HEK293 (cell line): ENCODE measurements around the gene FIG4.

Experiments used
- MYNN ChIP-seq: fragments of 450-650 bp; formaldehyde crosslinking; IDR thresholded peaks from 2 replicates; pipeline ENCODE4 v1.5.1; 2016; ENCODE audit warnings: missing biosample characterization, missing genetic modification characterization, borderline replicate concordance
- ZBTB17 ChIP-seq: fragments of 450-650 bp; formaldehyde crosslinking; IDR thresholded peaks from 2 replicates; pipeline ENCODE4 v1.5.1; 2016; ENCODE audit warnings: missing biosample characterization, missing genetic modification characterization
- ZBTB8A ChIP-seq: fragments of 450-650 bp; formaldehyde crosslinking; IDR thresholded peaks from 2 replicates; pipeline ENCODE4 v1.5.1; 2016; ENCODE audit warnings: missing biosample characterization, missing genetic modification characterization
- ZNF274 ChIP-seq, 2 experiments: fragments of 200-500 bp in 1 of 2; fragments of 450-650 bp in 1 of 2; sonication (Bioruptor generic) in 1 of 2; formaldehyde crosslinking in 1 of 2; IDR thresholded peaks; 2 replicates each; pipeline versions ENCODE4 v1.5.1 to v1.6.1; 2014 to 2016; ENCODE audit warnings: borderline replicate concordance in 1 of 2, inconsistent platforms in 1 of 2, low read length in 1 of 2, missing biosample characterization in 1 of 2, missing genetic modification characterization in 1 of 2
- ZNF366 ChIP-seq: fragments of 450-650 bp; formaldehyde crosslinking; conservative IDR thresholded peaks from 2 replicates; pipeline ENCODE4 v1.5.1; 2016; ENCODE audit warnings: missing biosample characterization, missing genetic modification characterization
- ZNF555 ChIP-seq: fragments of 450-650 bp; formaldehyde crosslinking; conservative IDR thresholded peaks from 2 replicates; pipeline ENCODE4 v1.5.1; 2017; ENCODE audit warnings: missing biosample characterization, mild to moderate bottlenecking, missing genetic modification characterization, inconsistent platforms
- TF ChIP-seq, protein P1 (sequence below): fragments of 450-650 bp; formaldehyde crosslinking; IDR thresholded peaks from 2 replicates; pipeline ENCODE4 v1.5.1; 2016; ENCODE audit warnings: missing biosample characterization, missing genetic modification characterization
- TF ChIP-seq, protein P2 (sequence below): fragments of 450-650 bp; formaldehyde crosslinking; IDR thresholded peaks from 2 replicates; pipeline ENCODE4 v1.5.1; 2016; ENCODE audit warnings: missing biosample characterization, missing genetic modification characterization
- TF ChIP-seq, protein P3 (sequence below): sonication (generic); formaldehyde crosslinking; IDR thresholded peaks from 2 replicates; pipeline ENCODE4 v1.8.1; 2022; ENCODE audit warnings: mild to moderate bottlenecking, moderate library complexity, missing genetic modification reagents
- TF ChIP-seq, protein P4 (sequence below): fragments of 450-650 bp; formaldehyde crosslinking; conservative IDR thresholded peaks from 2 replicates; pipeline ENCODE4 v1.5.1; 2016; ENCODE audit warnings: low read depth, missing biosample characterization, missing genetic modification characterization

DNA sequence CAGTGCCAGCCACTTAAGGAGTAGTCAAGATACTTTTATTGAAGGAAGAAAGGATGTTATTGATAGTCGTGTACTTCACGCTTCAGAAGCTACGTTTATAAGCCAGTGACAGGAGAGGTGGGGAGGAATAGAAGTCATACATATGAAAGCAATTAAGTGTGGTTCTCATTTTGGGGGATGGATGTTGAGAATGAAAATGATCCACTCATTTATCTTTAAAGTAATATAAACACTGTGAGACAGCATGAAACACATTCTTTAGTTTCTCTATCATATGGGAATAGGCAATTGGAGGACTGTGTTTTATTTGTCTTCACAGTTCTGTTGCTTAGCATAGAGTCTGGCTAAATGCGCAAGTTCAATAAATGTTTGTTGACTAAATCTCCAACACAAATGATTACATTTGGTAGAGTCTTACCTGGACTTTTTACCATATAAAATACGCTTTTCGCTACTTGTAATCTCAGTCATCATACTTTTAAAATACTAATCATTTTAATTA lies 35.3 kb upstream of the FIG4 start:
- TF ChIP-seq ZBTB17 (tag by site-specific recombination), result no peak
- TF ChIP-seq, protein P1, sequence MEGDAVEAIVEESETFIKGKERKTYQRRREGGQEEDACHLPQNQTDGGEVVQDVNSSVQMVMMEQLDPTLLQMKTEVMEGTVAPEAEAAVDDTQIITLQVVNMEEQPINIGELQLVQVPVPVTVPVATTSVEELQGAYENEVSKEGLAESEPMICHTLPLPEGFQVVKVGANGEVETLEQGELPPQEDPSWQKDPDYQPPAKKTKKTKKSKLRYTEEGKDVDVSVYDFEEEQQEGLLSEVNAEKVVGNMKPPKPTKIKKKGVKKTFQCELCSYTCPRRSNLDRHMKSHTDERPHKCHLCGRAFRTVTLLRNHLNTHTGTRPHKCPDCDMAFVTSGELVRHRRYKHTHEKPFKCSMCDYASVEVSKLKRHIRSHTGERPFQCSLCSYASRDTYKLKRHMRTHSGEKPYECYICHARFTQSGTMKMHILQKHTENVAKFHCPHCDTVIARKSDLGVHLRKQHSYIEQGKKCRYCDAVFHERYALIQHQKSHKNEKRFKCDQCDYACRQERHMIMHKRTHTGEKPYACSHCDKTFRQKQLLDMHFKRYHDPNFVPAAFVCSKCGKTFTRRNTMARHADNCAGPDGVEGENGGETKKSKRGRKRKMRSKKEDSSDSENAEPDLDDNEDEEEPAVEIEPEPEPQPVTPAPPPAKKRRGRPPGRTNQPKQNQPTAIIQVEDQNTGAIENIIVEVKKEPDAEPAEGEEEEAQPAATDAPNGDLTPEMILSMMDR, result no peak
- no peak for TF ChIP-seq ZBTB8A
- no peak for TF ChIP-seq ZNF366 (tag by site-specific recombination)
- no peak for TF ChIP-seq ZNF555
- TF ChIP-seq, protein P2, sequence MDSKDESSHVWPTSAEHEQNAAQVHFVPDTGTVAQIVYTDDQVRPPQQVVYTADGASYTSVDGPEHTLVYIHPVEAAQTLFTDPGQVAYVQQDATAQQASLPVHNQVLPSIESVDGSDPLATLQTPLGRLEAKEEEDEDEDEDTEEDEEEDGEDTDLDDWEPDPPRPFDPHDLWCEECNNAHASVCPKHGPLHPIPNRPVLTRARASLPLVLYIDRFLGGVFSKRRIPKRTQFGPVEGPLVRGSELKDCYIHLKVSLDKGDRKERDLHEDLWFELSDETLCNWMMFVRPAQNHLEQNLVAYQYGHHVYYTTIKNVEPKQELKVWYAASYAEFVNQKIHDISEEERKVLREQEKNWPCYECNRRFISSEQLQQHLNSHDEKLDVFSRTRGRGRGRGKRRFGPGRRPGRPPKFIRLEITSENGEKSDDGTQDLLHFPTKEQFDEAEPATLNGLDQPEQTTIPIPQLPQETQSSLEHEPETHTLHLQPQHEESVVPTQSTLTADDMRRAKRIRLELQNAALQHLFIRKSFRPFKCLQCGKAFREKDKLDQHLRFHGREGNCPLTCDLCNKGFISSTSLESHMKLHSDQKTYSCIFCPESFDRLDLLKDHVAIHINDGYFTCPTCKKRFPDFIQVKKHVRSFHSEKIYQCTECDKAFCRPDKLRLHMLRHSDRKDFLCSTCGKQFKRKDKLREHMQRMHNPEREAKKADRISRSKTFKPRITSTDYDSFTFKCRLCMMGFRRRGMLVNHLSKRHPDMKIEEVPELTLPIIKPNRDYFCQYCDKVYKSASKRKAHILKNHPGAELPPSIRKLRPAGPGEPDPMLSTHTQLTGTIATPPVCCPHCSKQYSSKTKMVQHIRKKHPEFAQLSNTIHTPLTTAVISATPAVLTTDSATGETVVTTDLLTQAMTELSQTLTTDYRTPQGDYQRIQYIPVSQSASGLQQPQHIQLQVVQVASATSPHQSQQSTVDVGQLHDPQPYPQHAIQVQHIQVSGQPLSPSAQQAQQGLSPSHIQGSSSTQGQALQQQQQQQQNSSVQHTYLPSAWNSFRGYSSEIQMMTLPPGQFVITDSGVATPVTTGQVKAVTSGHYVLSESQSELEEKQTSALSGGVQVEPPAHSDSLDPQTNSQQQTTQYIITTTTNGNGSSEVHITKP (tag by site-specific recombination), result no peak
- no peak for TF ChIP-seq MYNN (tag by site-specific recombination)
- TF ChIP-seq, protein P3, sequence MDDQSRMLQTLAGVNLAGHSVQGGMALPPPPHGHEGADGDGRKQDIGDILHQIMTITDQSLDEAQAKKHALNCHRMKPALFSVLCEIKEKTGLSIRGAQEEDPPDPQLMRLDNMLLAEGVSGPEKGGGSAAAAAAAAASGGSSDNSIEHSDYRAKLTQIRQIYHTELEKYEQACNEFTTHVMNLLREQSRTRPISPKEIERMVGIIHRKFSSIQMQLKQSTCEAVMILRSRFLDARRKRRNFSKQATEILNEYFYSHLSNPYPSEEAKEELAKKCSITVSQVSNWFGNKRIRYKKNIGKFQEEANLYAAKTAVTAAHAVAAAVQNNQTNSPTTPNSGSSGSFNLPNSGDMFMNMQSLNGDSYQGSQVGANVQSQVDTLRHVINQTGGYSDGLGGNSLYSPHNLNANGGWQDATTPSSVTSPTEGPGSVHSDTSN (CRISPR knock-in tag), result no peak
- TF ChIP-seq, protein P4, sequence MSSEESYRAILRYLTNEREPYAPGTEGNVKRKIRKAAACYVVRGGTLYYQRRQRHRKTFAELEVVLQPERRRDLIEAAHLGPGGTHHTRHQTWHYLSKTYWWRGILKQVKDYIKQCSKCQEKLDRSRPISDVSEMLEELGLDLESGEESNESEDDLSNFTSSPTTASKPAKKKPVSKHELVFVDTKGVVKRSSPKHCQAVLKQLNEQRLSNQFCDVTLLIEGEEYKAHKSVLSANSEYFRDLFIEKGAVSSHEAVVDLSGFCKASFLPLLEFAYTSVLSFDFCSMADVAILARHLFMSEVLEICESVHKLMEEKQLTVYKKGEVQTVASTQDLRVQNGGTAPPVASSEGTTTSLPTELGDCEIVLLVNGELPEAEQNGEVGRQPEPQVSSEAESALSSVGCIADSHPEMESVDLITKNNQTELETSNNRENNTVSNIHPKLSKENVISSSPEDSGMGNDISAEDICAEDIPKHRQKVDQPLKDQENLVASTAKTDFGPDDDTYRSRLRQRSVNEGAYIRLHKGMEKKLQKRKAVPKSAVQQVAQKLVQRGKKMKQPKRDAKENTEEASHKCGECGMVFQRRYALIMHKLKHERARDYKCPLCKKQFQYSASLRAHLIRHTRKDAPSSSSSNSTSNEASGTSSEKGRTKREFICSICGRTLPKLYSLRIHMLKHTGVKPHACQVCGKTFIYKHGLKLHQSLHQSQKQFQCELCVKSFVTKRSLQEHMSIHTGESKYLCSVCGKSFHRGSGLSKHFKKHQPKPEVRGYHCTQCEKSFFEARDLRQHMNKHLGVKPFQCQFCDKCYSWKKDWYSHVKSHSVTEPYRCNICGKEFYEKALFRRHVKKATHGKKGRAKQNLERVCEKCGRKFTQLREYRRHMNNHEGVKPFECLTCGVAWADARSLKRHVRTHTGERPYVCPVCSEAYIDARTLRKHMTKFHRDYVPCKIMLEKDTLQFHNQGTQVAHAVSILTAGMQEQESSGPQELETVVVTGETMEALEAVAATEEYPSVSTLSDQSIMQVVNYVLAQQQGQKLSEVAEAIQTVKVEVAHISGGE, result no peak
- no peak for TF ChIP-seq ZNF274 (IDR thresholded peaks at IDR 0.05; ENCODE audit: low read length)
- TF ChIP-seq ZNF274 (tag by site-specific recombination; IDR thresholded peaks at IDR 0.05; ENCODE audit: borderline replicate concordance), result no peak
